OCI-LY1 (cell line): ENCODE measurements around the gene GIGYF1.

ENCODE experiments used
- CTCF ChIP-seq: fragments of 200-600 bp; sonication (generic), shearing (Covaris generic); IDR thresholded peaks from 2 replicates; pipeline ENCODE4 v1.5.1; 2017; ENCODE audit warnings: mild to moderate bottlenecking, antibody characterized with exemption, low read length, moderate library complexity, mixed read lengths
- EZH2 ChIP-seq: fragments of 200-600 bp; sonication (generic), shearing (Covaris generic); IDR thresholded peaks from 2 replicates; pipeline ENCODE4 v1.8.0; 2017; ENCODE audit warnings: borderline replicate concordance, mixed run types, mild to moderate bottlenecking, antibody characterized with exemption, low read length, moderate library complexity, mixed read lengths

- TF ChIP-seq CTCF (no peak), EZH2 (no peak)
Measured at GRCh38 chr7:100687261-100687660, 6.8 kb downstream of the GIGYF1 start.
